ENCODE results near the gene MYO18B.

DNA sequence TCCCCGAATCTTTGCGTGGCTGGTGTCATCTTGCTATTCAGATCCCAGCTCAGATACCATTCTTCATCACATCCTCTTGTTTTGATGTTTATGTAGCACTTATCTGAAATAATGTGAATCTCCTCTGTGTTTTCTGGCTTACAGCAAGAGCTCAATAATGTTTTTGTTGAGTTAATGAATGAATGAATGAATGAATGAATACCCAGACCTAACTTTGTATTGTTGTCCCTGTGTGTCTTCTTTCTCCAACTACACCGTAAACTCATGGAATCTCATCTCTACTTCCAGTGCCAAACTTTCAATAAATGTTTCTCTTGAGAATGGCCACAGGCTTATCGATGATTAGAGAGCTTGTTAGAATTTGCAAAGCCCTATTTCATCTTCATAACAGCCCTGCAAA is 110.2 kb downstream of the MYO18B start:
- TF ChIP-seq CTCF (conservative IDR thresholded peaks at IDR 0.05; ENCODE audit: low read depth, low read length) (no peak), EZH2 (IDR thresholded peaks at IDR 0.05; ENCODE audit: low read length, unreplicated experiment) (no peak), EZH2phosphoT487 (IDR thresholded peaks at IDR 0.05; ENCODE audit: borderline replicate concordance, low read length) (no peak)

All from PC-3 (cell line).